H1 (cell line): Measurements from ENCODE around the gene NOC2L. TPM values are rescaled to one million over a fixed set of nuclear protein-coding genes. Genes with fewer than 3 reads are reported as not detected.

ENCODE experiments used
- CTCF ChIA-PET: fragments of 300-600 bp; sonication (Branson Sonifier 250); formaldehyde crosslinking; loops from one replicate; lab custom pipeline; 2021; ENCODE audit not compliant: partially characterized antibody; lab: Charles Lee
- POLR2A ChIA-PET: fragments of 300-600 bp; sonication (Branson Sonifier 250); formaldehyde crosslinking; loops from one replicate; lab custom pipeline; 2021; ENCODE audit warnings: inconsistent platforms; ENCODE audit not compliant: partially characterized antibody; lab: Charles Lee
- DNase-seq, 2 experiments: peaks; one replicate each; pipeline versions ENCODE4 v3.0.0 to v3.0.0-alpha.2; 2010 to 2022; ENCODE audit warnings: low spot score in 2 of 2, low read depth in 1 of 2, mixed read lengths in 1 of 2
- FAIRE-seq: peaks from 2 replicates; lab custom pipeline; 2011; peaks lifted over from hg19 to GRCh38; lab: Jason Lieb, UNC
- H2AFZ ChIP-seq: 2 replicates; pipeline ENCODE4 v1.8.1; 2012; ENCODE audit warnings: low read length, inconsistent platforms
- H2AK5ac ChIP-seq: 2 replicates; pipeline ENCODE4 v1.6.1; 2013; ENCODE audit warnings: low read depth, low read length
- H2BK120ac ChIP-seq: replicated peaks from 2 replicates; pipeline ENCODE3; 2013; ENCODE audit warnings: low read depth, low read length, inconsistent platforms
- H2BK12ac ChIP-seq: 2 replicates; pipeline ENCODE4 v1.6.1; 2013; ENCODE audit warnings: low read depth, low read length
- H2BK15ac ChIP-seq: 2 replicates; pipeline ENCODE4 v1.6.1; 2013; ENCODE audit warnings: low read length
- H2BK20ac ChIP-seq: 2 replicates; pipeline ENCODE4 v1.6.1; 2013; ENCODE audit warnings: low read length
- H2BK5ac ChIP-seq: 2 replicates; pipeline ENCODE4 v1.6.1; 2013; ENCODE audit warnings: low read depth, low read length
- H3K14ac ChIP-seq: 2 replicates; pipeline ENCODE4 v1.6.1; 2013; ENCODE audit warnings: inconsistent platforms; ENCODE audit not compliant: insufficient read length
- H3K18ac ChIP-seq: 2 replicates; pipeline ENCODE4 v1.6.1; 2013; ENCODE audit warnings: low read length; ENCODE audit errors: extremely low read depth
- H3K23ac ChIP-seq: 2 replicates; pipeline ENCODE4 v1.6.1; 2013; ENCODE audit warnings: inconsistent platforms; ENCODE audit not compliant: insufficient read length
- H3K23me2 ChIP-seq: 2 replicates; pipeline ENCODE4 v1.6.1; 2013; ENCODE audit warnings: low read depth, low read length
- H3K27ac ChIP-seq: 2 replicates; pipeline ENCODE4 v1.6.1; 2011; ENCODE audit warnings: low read depth, low read length, inconsistent platforms
- H3K27me3 ChIP-seq, 4 experiments: replicated peaks in 1 of 4; 1 replicate in 1 of 4; 2 replicates in 3 of 4; pipeline versions ENCODE4 v1.6.1 to v1.8.1; 2011 to 2013; ENCODE audit warnings: low read length in 3 of 4, mild to moderate bottlenecking in 3 of 4, inconsistent platforms in 2 of 4, mixed read lengths in 2 of 4, moderate library complexity in 1 of 4; ENCODE audit not compliant: control insufficient read depth in 3 of 4, insufficient read depth in 3 of 4; ENCODE audit errors: extremely low read depth in 1 of 4
- H3K36me3 ChIP-seq, 4 experiments: 2 replicates each; pipeline versions ENCODE4 v1.6.1 to v1.8.1; 2011 to 2013; ENCODE audit warnings: mild to moderate bottlenecking in 4 of 4, low read length in 3 of 4, moderate library complexity in 2 of 4, control low read depth in 1 of 4, inconsistent platforms in 1 of 4; ENCODE audit not compliant: insufficient read depth in 4 of 4, control insufficient read depth in 2 of 4
- H3K4ac ChIP-seq: replicated peaks from 2 replicates; pipeline ENCODE3; 2013; ENCODE audit warnings: low read length, low read depth, mixed read lengths, inconsistent platforms; ENCODE audit not compliant: insufficient read length
- H3K4me1 ChIP-seq, 4 experiments: replicated peaks in 1 of 4; 1 replicate in 1 of 4; 2 replicates in 3 of 4; pipeline versions ENCODE4 v1.6.1 to v1.8.1; 2011 to 2013; ENCODE audit warnings: low read length in 3 of 4, inconsistent platforms in 2 of 4, mixed read lengths in 1 of 4; ENCODE audit not compliant: insufficient read depth in 4 of 4, control insufficient read depth in 3 of 4
- H3K4me2 ChIP-seq, 2 experiments: 2 replicates each; pipeline versions ENCODE4 v1.6.1 to v1.8.1; 2011 to 2013; ENCODE audit warnings: low read depth in 2 of 2, low read length in 2 of 2, control low read depth in 1 of 2, inconsistent platforms in 1 of 2, mild to moderate bottlenecking in 1 of 2; ENCODE audit not compliant: insufficient read depth in 1 of 2
- H3K4me3 ChIP-seq, 4 experiments: fragments of 200-600, 300-600 bp in 1 of 4; sonication (generic), shearing (Covaris generic), sonication (Bioruptor Twin) in 1 of 4; 2 replicates each; pipeline versions ENCODE4 v1.5.1 to v1.8.1; 2011 to 2016; ENCODE audit warnings: low read length in 4 of 4, low read depth in 3 of 4, control low read depth in 2 of 4, inconsistent platforms in 2 of 4, mild to moderate bottlenecking in 2 of 4, mixed read lengths in 1 of 4, moderate library complexity in 1 of 4; ENCODE audit not compliant: insufficient read depth in 2 of 4; ENCODE audit errors: extremely low read depth in 1 of 4
- H3K56ac ChIP-seq: replicated peaks from 2 replicates; pipeline ENCODE3; 2013; ENCODE audit warnings: low read depth, mild to moderate bottlenecking, mixed read lengths, low read length, inconsistent platforms; ENCODE audit not compliant: insufficient read length
- H3K79me1 ChIP-seq: 2 replicates; pipeline ENCODE4 v1.6.1; 2013; ENCODE audit warnings: low read depth, low read length, control low read depth
- H3K79me2 ChIP-seq, 2 experiments: 2 replicates each; pipeline versions ENCODE4 v1.6.1 to v1.8.1; 2012 to 2013; ENCODE audit warnings: low read length in 2 of 2, mild to moderate bottlenecking in 2 of 2, inconsistent platforms in 1 of 2; ENCODE audit not compliant: insufficient read depth in 2 of 2, control insufficient read depth in 1 of 2
- H3K9ac ChIP-seq, 4 experiments: replicated peaks in 1 of 4; 1 replicate in 1 of 4; 2 replicates in 3 of 4; pipeline versions ENCODE4 v1.6.1 to v1.8.1; 2011 to 2013; ENCODE audit warnings: low read depth in 3 of 4, low read length in 3 of 4, control low read depth in 2 of 4, mild to moderate bottlenecking in 2 of 4, moderate library complexity in 2 of 4, inconsistent platforms in 1 of 4; ENCODE audit errors: extremely low read depth in 1 of 4
- H3K9me3 ChIP-seq, 2 experiments: 2 replicates each; pipeline versions ENCODE4 v1.6.1 to v1.8.1; 2012 to 2013; ENCODE audit warnings: mild to moderate bottlenecking in 2 of 2, moderate library complexity in 2 of 2, control low read depth in 1 of 2, inconsistent platforms in 1 of 2, low read depth in 1 of 2, low read length in 1 of 2, mixed read lengths in 1 of 2; ENCODE audit not compliant: insufficient read depth in 2 of 2
- H4K20me1 ChIP-seq, 2 experiments: replicated peaks in 1 of 2; 2 replicates each; pipeline versions ENCODE3 to v1.8.1; 2011 to 2013; ENCODE audit warnings: inconsistent platforms in 2 of 2, low read length in 2 of 2, mild to moderate bottlenecking in 1 of 2; ENCODE audit not compliant: insufficient read depth in 2 of 2, control insufficient read depth in 1 of 2
- H4K5ac ChIP-seq: 2 replicates; pipeline ENCODE4 v1.6.1; 2013; ENCODE audit warnings: low read length, low read depth, mixed read lengths, inconsistent platforms; ENCODE audit not compliant: insufficient read length
- H4K8ac ChIP-seq: 2 replicates; pipeline ENCODE4 v1.8.0; 2013; ENCODE audit warnings: mild to moderate bottlenecking, moderate library complexity, low read length, inconsistent platforms; ENCODE audit not compliant: insufficient read depth; ENCODE audit errors: extremely low read depth
- H4K91ac ChIP-seq: replicated peaks from 2 replicates; pipeline ENCODE3; 2013; ENCODE audit warnings: low read length, mixed read lengths, inconsistent platforms; ENCODE audit not compliant: insufficient read length
- CEBPB ChIP-seq: IDR thresholded peaks from 2 replicates; pipeline ENCODE4 v1.6.1; 2012; ENCODE audit warnings: low read depth, low read length
- EGR1 ChIP-seq: IDR thresholded peaks from 2 replicates; pipeline ENCODE4 v1.6.1; 2011; ENCODE audit warnings: low read depth, low read length, borderline replicate concordance
- RAD21 ChIP-seq, 2 experiments: IDR thresholded peaks in 1 of 2; conservative IDR thresholded peaks in 1 of 2; 2 replicates each; pipeline ENCODE4 v1.6.1; 2011; ENCODE audit warnings: low read depth in 2 of 2, low read length in 2 of 2, improper control_type of control experiment in 1 of 2, inconsistent platforms in 1 of 2, mild to moderate bottlenecking in 1 of 2, moderate library complexity in 1 of 2
- WGBS, 2 experiments: shearing (Covaris generic) in 1 of 2; methylation state at CpG; one replicate each; pipeline versions ENCODE4 v1.1.6 to v1.1.7; 2013 to 2015; ENCODE audit warnings: low lambda C conversion rate in 2 of 2, mixed read lengths in 2 of 2, inconsistent platforms in 1 of 2, low coverage in 1 of 2, missing lambda C conversion rate in 1 of 2; ENCODE audit not compliant: insufficient replicate concordance in 2 of 2, insufficient coverage in 1 of 2, insufficient read length in 1 of 2; ENCODE audit errors: extremely low coverage in 1 of 2, missing lambda C conversion rate in 1 of 2; 5-methylcytosine and 5-hydroxymethylcytosine counted together
- polyA plus RNA-seq, 7 experiments: library from polyadenylated mRNA; depleted of rRNA in 3 of 7; stranded (reverse) in 5 of 7; unstranded in 2 of 7; fragments of >200 nt in 5 of 7; fragments of 200-250 nt in 2 of 7; gene quantifications; 1 replicate in 5 of 7; 2 replicates in 1 of 7; 4 replicates in 1 of 7; pipeline versions ENCODE4 v1.2.1 to v1.2.3, GENCODE V29; 2011 to 2013; ENCODE audit warnings: missing spikeins in 2 of 7, mixed read lengths in 2 of 7
- total RNA-seq: library from RNA; stranded (reverse); fragmentation: NEBNext Ultra II Directional; extraction: Animal tissue kit (Norgen Biotek cat#: 25700); gene quantifications from 2 replicates; pipeline ENCODE4 v1.2.1, GENCODE V29; 2021

Gene NOC2L
- total and polyA plus RNA-seq, 2 of the 8 experiments (the other 6 are each of a cell fraction or from before 2014, with no cell fraction given): 74.7 to 130 TPM

GRCh38 chr1:943545-944340, 15.3 kb downstream of the NOC2L start:
- Histone ChIP-seq H3K9ac (no peak overlapping the region), H3K27ac (no peak overlapping the region), H3K4me2 (peak overlapping the region in 1 of 2 experiments; percentile 71; a peak in 1 of 4 replicates), H3K9me3 (no peaks in the 10 kb centered on the region), H2BK20ac (no peak overlapping the region), H2BK5ac (no peak overlapping the region), H3K18ac (no peak overlapping the region), H4K5ac (no peak overlapping the region), H2BK12ac (no peak overlapping the region), H3K56ac (no peak overlapping the region), H2BK15ac (no peak overlapping the region), H2AFZ (no peak overlapping the region), H3K4me3 (no peak overlapping the region), H3K79me1 (no peaks in the 10 kb centered on the region; the same call in 1 of the 2 replicates), H4K8ac (peak overlapping the region; percentile 14; the same call in 1 of the 2 replicates), H3K23ac (no peak overlapping the region), H4K20me1 (peaks cover 15 to 31% of the 10 kb centered on the region in 2 experiments), H3K27me3 (peaks cover 43 to 50% (median 49%) of the 10 kb centered on the region in 4 experiments), H4K91ac (no peak overlapping the region), H2BK120ac (no peak overlapping the region), H3K4me1 (peaks cover 3 to 34% (median 22%) of the 10 kb centered on the region in 4 experiments), H3K79me2 (no peaks in the 10 kb centered on the region), H2AK5ac (no peak overlapping the region), H3K14ac (no peak overlapping the region), H3K4ac (no peak overlapping the region), H3K23me2 (peaks cover 7% of the 10 kb centered on the region; the same call in 1 of the 2 replicates), H3K36me3 (peaks cover 2 to 23% (median 10%) of the 10 kb centered on the region in 4 experiments; a peak in 7 of 8 replicates)
- 79% methylated on average over 22 of the region's 27 CpGs; no CpG with 5 or more reads in 1 of the 2 experiments for WGBS, 2 experiments
- no peak for TF ChIP-seq RAD21 (IDR thresholded peaks at IDR 0.05 in 1 of 2, conservative IDR thresholded peaks at IDR 0.05 in 1 of 2; ENCODE audit: low read depth in 2 of 2, low read length in 2 of 2)
- TF ChIP-seq CEBPB: no peak
- peak; percentile 44; the same call in 1 of the 2 replicates for TF ChIP-seq EGR1
- POLR2A ChIA-PET: interaction anchor here (0.7 to 9.5 kb wide), 11 partner anchors 8 to 138 kb away, joined by 3 to 65 read pairs (median 4); partner anchors contain the start of genes NOC2L, PLEKHN1 and SAMD11
- FAIRE-seq (no peak), DNase-seq (no peak)
- CTCF ChIA-PET: interaction anchor here (0.7 to 2.9 kb wide), 7 partner anchors 10 to 40 kb away, joined by 3 to 13 read pairs (median 5); no protein-coding TSS in a partner anchor
